Activated CD4-positive, alpha-beta T cell treated with anti-CD3 and anti-CD28 coated beads for 36 hours (primary cell): ENCODE measurements around the gene SFN. TPM values are rescaled to one million over a fixed set of nuclear protein-coding genes. Genes with fewer than 3 reads are reported as not detected.
"Not testable (repeated sequence)": the region's sequence is repeated elsewhere in the genome, so short reads cannot be mapped to it uniquely, and the experiment has no call there.

Experiments used
- ATAC-seq: fragments of 200-7000 bp; cut with Tn5 transposase; one replicate; pipeline ENCODE4 v1.10.0; 2021; ENCODE audit warnings: mild to moderate bottlenecking, moderate library complexity
- CTCF ChIA-PET: fragments of 350-600 bp; sonication (Branson Sonifier 250); formaldehyde crosslinking; loops from one replicate; lab custom pipeline; 2021; ENCODE audit warnings: antibody characterized with exemption; lab: Charles Lee
- POLR2A ChIA-PET: fragments of 350-600 bp; sonication (Branson Sonifier 250); formaldehyde crosslinking; loops from one replicate; lab custom pipeline; 2021; ENCODE audit warnings: antibody characterized with exemption, inconsistent platforms; lab: Charles Lee
- DNase-seq: peaks from one replicate; pipeline ENCODE4 v3.0.0-alpha.2; 2020
- H3K27ac Mint-ChIP-seq: one replicate; pipeline ENCODE4 v1.8.0; 2021; ENCODE audit warnings: mixed read lengths
- H3K27me3 Mint-ChIP-seq: one replicate; pipeline ENCODE4 v1.8.0; 2021; ENCODE audit warnings: mixed read lengths
- H3K36me3 Mint-ChIP-seq: one replicate; pipeline ENCODE4 v1.8.0; 2021; ENCODE audit warnings: low read depth, mixed read lengths
- H3K4me1 Mint-ChIP-seq: one replicate; pipeline ENCODE4 v1.8.0; 2021; ENCODE audit warnings: mixed read lengths
- H3K4me3 Mint-ChIP-seq: one replicate; pipeline ENCODE4 v1.8.0; 2021; ENCODE audit warnings: mild to moderate bottlenecking, moderate library complexity, mixed read lengths
- H3K9me3 Mint-ChIP-seq: one replicate; pipeline ENCODE4 v1.8.0; 2021; ENCODE audit warnings: low read depth, mixed read lengths
- intact Hi-C, 2 experiments: fragments of 100-400 bp; cut with DNase I in 1 of 2; cut with micrococcal nuclease in 1 of 2; formaldehyde crosslinking; loops; one replicate each; pipeline versions ENCODE4 v1.14.2 to v1.15.1; 2022 to 2024; cut with DNase I, micrococcal nuclease
- total RNA-seq, 2 experiments: library from RNA; stranded (reverse); gene quantifications; one replicate each; pipeline ENCODE4 v1.2.3, GENCODE V29; 2021

SFN gene
- total RNA-seq, 2 experiments from 2014 or later: 0.87 to 1.1 TPM

GRCh38 chr1:26839779-26840178 lies 23.2 kb upstream of the SFN start:
- DNase-seq (no peak), ATAC-seq (no peak)
- Mint-ChIP-seq H3K27me3 (no peaks in the 10 kb centered on the region), H3K36me3 (peaks cover 50% of the 10 kb centered on the region), H3K27ac (no peak overlapping the region), H3K9me3 (no peaks in the 10 kb centered on the region), H3K4me3 (no peak overlapping the region), H3K4me1 (peaks cover 24% of the 10 kb centered on the region)
- intact Hi-C loops: no loop called here
- CTCF ChIA-PET: interaction anchor here (0.6 to 1.2 kb wide), 4 partner anchors 16 to 315 kb away, joined by 3 to 4 read pairs (median 4); partner anchors contain the start of gene SLC9A1
- POLR2A ChIA-PET: interaction anchor here (0.6 kb wide), 1 partner anchor 130 kb away, joined by 14 read pairs; no protein-coding TSS in a partner anchor

DNA sequence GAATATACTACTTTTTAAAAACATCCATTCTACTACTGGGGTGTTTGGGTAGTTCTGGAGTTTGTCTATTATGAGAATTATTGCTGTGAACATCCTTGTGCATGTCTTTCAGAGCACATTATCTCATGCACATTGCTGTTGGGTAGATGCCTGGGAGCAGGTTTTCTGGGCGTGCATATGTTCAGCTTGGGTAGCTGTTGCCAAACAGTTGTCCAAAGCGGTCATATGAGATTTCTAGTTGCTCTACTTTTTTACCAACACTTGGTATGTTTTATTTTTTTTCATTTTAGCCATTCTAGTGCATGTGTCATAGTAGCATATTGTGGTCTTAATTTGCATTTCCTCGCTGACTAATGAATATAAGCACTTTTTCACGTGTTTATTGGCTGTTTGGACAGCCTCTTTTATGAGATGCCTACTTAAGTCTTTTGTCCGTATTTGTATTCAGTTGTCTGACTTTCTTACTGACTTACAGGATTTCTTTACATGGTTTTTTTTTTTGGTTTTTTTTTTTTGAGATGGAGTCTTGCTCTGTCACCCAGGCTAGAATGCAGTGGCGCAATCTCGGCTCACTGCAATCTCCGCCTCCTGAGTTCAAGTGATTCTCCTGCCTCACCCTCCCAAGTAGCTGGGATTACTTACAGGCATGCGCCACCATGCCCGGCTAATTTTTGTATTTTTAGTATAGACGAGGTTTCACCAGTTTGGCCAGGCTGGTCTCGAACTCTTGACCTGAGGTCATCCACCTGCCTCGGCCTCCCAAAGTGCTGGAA lies 18.3 kb upstream of the SFN start:
- Mint-ChIP-seq H3K27me3 (no peaks in the 10 kb centered on the region), H3K9me3 (no peaks in the 10 kb centered on the region), H3K4me3 (no peak overlapping the region), H3K36me3 (peaks cover 40% of the 10 kb centered on the region), H3K4me1 (peaks cover 8% of the 10 kb centered on the region), H3K27ac (no peak overlapping the region)
- POLR2A ChIA-PET: no interaction called here
- ATAC-seq: no peak
- no peak for DNase-seq
- intact Hi-C loops: no loop called here
- CTCF ChIA-PET: interaction anchor here (1.0 to 1.3 kb wide), 2 partner anchors 12 to 23 kb away, joined by 3 read pairs; no protein-coding TSS in a partner anchor

GRCh38 chr1:26847826-26848225 lies 15.1 kb upstream of the SFN start:
- DNase-seq, H3K4me3 Mint-ChIP-seq, H3K9me3 Mint-ChIP-seq, intact Hi-C loops, CTCF ChIA-PET, H3K4me1 Mint-ChIP-seq, H3K27ac Mint-ChIP-seq, ATAC-seq, H3K27me3 Mint-ChIP-seq: not testable (repeated sequence)
- peaks cover 55% of the 10 kb centered on the region for H3K36me3 Mint-ChIP-seq
- POLR2A ChIA-PET: interaction anchor here (1.2 kb wide), 1 partner anchor 17 kb away, joined by 11 read pairs; no protein-coding TSS in a partner anchor

DNA sequence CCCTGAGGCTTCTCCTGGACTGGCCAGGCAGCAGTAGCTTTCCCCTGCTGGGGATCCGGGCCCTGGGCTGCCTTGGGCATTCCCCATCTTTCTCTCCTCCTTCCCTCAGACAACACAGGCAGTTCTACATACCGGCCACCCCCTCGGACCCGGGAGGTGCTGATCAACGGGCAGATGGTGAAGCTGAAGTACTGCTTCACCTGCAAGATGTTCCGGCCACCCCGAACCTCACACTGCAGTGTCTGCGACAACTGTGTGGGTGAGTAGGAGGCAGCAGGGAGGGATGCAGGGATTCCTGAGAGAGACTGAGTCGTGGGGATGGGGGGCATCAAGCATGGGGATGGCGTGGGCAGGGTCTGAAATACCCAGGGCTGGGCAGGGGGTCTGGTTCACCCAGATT lies 14.4 kb upstream of the SFN start:
- DNase-seq (no peak), ATAC-seq (no peak)
- no peak overlapping the region for H3K27ac Mint-ChIP-seq
- no peak overlapping the region for H3K4me3 Mint-ChIP-seq
- intact Hi-C loops: no loop called here
- ChIA-PET CTCF (interaction anchor here (0.5 to 2.2 kb wide), 8 partner anchors 10 to 307 kb away, joined by 3 to 10 read pairs (median 4); no protein-coding TSS in a partner anchor), POLR2A (interaction anchor here (1.2 kb wide), 1 partner anchor 17 kb away, joined by 11 read pairs; no protein-coding TSS in a partner anchor)
- H3K27me3 Mint-ChIP-seq: no peaks in the 10 kb centered on the region
- no peaks in the 10 kb centered on the region for H3K9me3 Mint-ChIP-seq
- peaks cover 8% of the 10 kb centered on the region for H3K4me1 Mint-ChIP-seq
- peaks cover 60% of the 10 kb centered on the region for H3K36me3 Mint-ChIP-seq

GRCh38 chr1:26848941-26849774 lies 13.8 kb upstream of the SFN start:
- Mint-ChIP-seq H3K36me3 (peaks cover 57% of the 10 kb centered on the region), H3K27ac (no peak overlapping the region), H3K27me3 (no peaks in the 10 kb centered on the region), H3K9me3 (no peaks in the 10 kb centered on the region), H3K4me1 (peaks cover 6% of the 10 kb centered on the region), H3K4me3 (no peak overlapping the region)
- intact Hi-C loops: no loop called here
- ATAC-seq (no peak), DNase-seq (peak; percentile 22)
- ChIA-PET CTCF (interaction anchor here (0.5 to 2.2 kb wide), 15 partner anchors 10 to 895 kb away, joined by 3 to 10 read pairs (median 4); no protein-coding TSS in a partner anchor), POLR2A (no interaction called here)

- Mint-ChIP-seq H3K4me3 (no peak overlapping the region), H3K9me3 (no peaks in the 10 kb centered on the region), H3K36me3 (peaks cover 55% of the 10 kb centered on the region), H3K27ac (no peak overlapping the region), H3K4me1 (no peaks in the 10 kb centered on the region), H3K27me3 (no peaks in the 10 kb centered on the region)
- ChIA-PET CTCF (interaction anchor here (0.5 to 1.9 kb wide), 9 partner anchors 11 to 267 kb away, joined by 3 to 6 read pairs (median 3); partner anchors contain the start of gene GPN2), POLR2A (no interaction called here)
- intact Hi-C loops: no loop called here
- DNase-seq (no peak), ATAC-seq (no peak)
These were observed 11.8 kb upstream of the SFN start for GRCh38 chr1:26851106-26851684.

DNA sequence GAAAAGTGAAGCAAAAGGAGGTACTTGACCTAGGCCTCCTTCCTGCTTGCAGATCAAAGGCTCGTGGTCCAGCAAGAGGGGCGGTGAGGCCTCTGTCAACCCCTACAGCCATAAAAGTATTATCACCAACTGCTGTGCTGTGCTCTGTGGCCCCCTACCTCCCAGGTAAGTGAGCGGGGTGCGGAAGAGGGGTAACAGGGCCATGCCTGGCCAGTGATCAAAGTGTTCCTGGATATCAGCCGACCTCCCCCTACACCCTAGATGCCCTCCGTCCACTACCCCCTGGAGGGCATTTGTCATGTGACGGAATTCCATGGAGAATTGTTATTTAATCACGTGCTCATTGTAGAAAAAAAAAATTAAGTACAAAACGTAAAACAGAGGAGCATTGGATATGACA lies 10.2 kb upstream of the SFN start:
- Mint-ChIP-seq H3K4me1 (no peaks in the 10 kb centered on the region), H3K4me3 (no peak overlapping the region), H3K36me3 (peaks cover 46% of the 10 kb centered on the region), H3K27me3 (no peaks in the 10 kb centered on the region), H3K9me3 (no peaks in the 10 kb centered on the region), H3K27ac (no peak overlapping the region)
- CTCF ChIA-PET: interaction anchor here (0.6 to 1.1 kb wide), 2 partner anchors 19 to 32 kb away, joined by 3 read pairs; no protein-coding TSS in a partner anchor
- POLR2A ChIA-PET: no interaction called here
- DNase-seq: no peak
- ATAC-seq: no peak
- intact Hi-C loops: loop anchor here (1.0 kb wide), 1 partner anchor 26 kb away; no protein-coding TSS in a partner anchor

DNA sequence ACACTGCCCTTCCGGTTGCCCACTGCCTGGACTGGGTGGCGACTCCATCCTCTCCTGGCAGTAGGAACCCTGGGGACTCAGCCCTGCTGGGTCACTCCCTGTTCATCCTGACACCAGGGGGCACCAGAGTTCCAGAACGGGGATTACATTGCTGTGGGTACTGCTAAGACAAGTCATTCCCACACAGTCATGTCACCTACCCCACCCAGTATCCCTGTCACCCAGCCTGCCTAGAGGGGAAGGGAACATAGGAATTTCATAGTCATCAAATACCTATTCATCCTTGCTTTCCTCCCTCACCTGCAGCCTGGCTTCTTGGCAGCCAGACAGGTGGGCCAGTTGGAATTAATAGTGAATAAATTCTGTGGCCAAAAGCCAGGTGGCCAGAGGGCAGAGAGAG lies 9.8 kb upstream of the SFN start:
- Mint-ChIP-seq H3K27ac (no peak overlapping the region), H3K4me1 (no peaks in the 10 kb centered on the region), H3K27me3 (no peaks in the 10 kb centered on the region), H3K4me3 (no peak overlapping the region), H3K9me3 (no peaks in the 10 kb centered on the region), H3K36me3 (peaks cover 44% of the 10 kb centered on the region)
- intact Hi-C loops: loop anchor here (1.0 kb wide), 1 partner anchor 25 kb away; no protein-coding TSS in a partner anchor
- CTCF ChIA-PET: interaction anchor here (0.6 kb wide), 1 partner anchor 33 kb away, joined by 3 read pairs; no protein-coding TSS in a partner anchor
- ATAC-seq (peak; percentile 84), DNase-seq (peak; percentile 87)
- POLR2A ChIA-PET: no interaction called here

- intact Hi-C loops: loop anchor here (1.0 kb wide), 1 partner anchor 25 kb away; no protein-coding TSS in a partner anchor
- POLR2A ChIA-PET: no interaction called here
- Mint-ChIP-seq H3K27ac (no peak overlapping the region), H3K9me3 (no peaks in the 10 kb centered on the region), H3K4me1 (no peaks in the 10 kb centered on the region), H3K27me3 (no peaks in the 10 kb centered on the region), H3K36me3 (peaks cover 40% of the 10 kb centered on the region), H3K4me3 (no peak overlapping the region)
- CTCF ChIA-PET: interaction anchor here (0.6 to 1.1 kb wide), 3 partner anchors 11 to 33 kb away, joined by 3 read pairs; no protein-coding TSS in a partner anchor
- no peak for DNase-seq
- no peak for ATAC-seq
These were observed 9.3 kb upstream of the SFN start for GRCh38 chr1:26853600-26853999.

GRCh38 chr1:26854906-26855305 lies 8.0 kb upstream of the SFN start:
- Mint-ChIP-seq H3K4me1 (no peaks in the 10 kb centered on the region), H3K4me3 (no peak overlapping the region), H3K27me3 (no peaks in the 10 kb centered on the region), H3K36me3 (peaks cover 35% of the 10 kb centered on the region), H3K9me3 (no peaks in the 10 kb centered on the region), H3K27ac (peak overlapping the region; percentile 51)
- ATAC-seq (no peak), DNase-seq (no peak)
- CTCF ChIA-PET: interaction anchor here (0.6 to 1.1 kb wide), 5 partner anchors 9 to 478 kb away, joined by 3 to 4 read pairs (median 3); no protein-coding TSS in a partner anchor
- POLR2A ChIA-PET: interaction anchor here (1.7 kb wide), 1 partner anchor 11 kb away, joined by 11 read pairs; no protein-coding TSS in a partner anchor
- intact Hi-C loops: no loop called here
